Germinal center (tissue), 1 donor: ENCODE data around the gene FST.

ENCODE experiments used
- DNase-seq: peaks from one replicate; pipeline ENCODE4 v3.0.0; 2012; ENCODE audit warnings: mixed read lengths, low spot score

Gene FST

GRCh38 chr5:53520813-53521212, 40.4 kb downstream of the FST start:
- no peak for DNase-seq
